Measurements from ENCODE around the gene ARF3.

ARF3 gene

GRCh38 chr12:48957141-48958048 lies at the start of gene ARF3:
ARF3 (minus strand) TSS chr12:48957487; CDS start chr12:48941095, 16,392 bp downstream.
- Histone ChIP-seq H3K36me3 (ENCODE audit: insufficient read depth, low read length) (peaks cover 9% of the 10 kb centered on the region), H3K9ac (ENCODE audit: low read depth, low read length) (peak within 1 kb of the TSS; percentile 95), H3K4me1 (ENCODE audit: insufficient read depth, low read length) (peaks cover 13% of the 10 kb centered on the region), H3K9me3 (ENCODE audit: control insufficient read depth, insufficient read depth, low read length) (no peaks in the 10 kb centered on the region)

GRCh38 chr12:49000346-49000745 lies 43.1 kb upstream of the ARF3 start:
- Histone ChIP-seq H3K36me3 (ENCODE audit: insufficient read depth, low read length) (no peaks in the 10 kb centered on the region; the same call in 1 of the 2 replicates), H3K9ac (ENCODE audit: low read depth, low read length) (no peak overlapping the region), H3K9me3 (ENCODE audit: control insufficient read depth, insufficient read depth, low read length) (no peaks in the 10 kb centered on the region), H3K4me1 (ENCODE audit: insufficient read depth, low read length) (no peaks in the 10 kb centered on the region; the same call in 1 of the 2 replicates)

GRCh38 chr12:48999371-49000131 lies 42.3 kb upstream of the ARF3 start, which contains the start of gene DDN:
DDN (minus strand) TSS chr12:48999375; CDS start chr12:48999287, 88 bp downstream.
- Histone ChIP-seq H3K36me3 (ENCODE audit: insufficient read depth, low read length) (no peaks in the 10 kb centered on the region; the same call in 1 of the 2 replicates), H3K9me3 (ENCODE audit: control insufficient read depth, insufficient read depth, low read length) (no peaks in the 10 kb centered on the region), H3K4me1 (ENCODE audit: insufficient read depth, low read length) (no peaks in the 10 kb centered on the region; the same call in 1 of the 2 replicates), H3K9ac (ENCODE audit: low read depth, low read length) (peak within 1 kb of the TSS; percentile 68; the same call in 1 of the 2 replicates)

- H3K9me3 ChIP-seq (ENCODE audit: control insufficient read depth, insufficient read depth, low read length) = no peaks in the 10 kb centered on the region
- peaks cover 6% of the 10 kb centered on the region; the same call in 1 of the 2 replicates for H3K4me1 ChIP-seq (ENCODE audit: insufficient read depth, low read length)
- no peaks in the 10 kb centered on the region; the same call in 1 of the 2 replicates for H3K36me3 ChIP-seq (ENCODE audit: insufficient read depth, low read length)
- H3K9ac ChIP-seq (ENCODE audit: low read depth, low read length) = peak overlapping the region; percentile 68; the same call in 1 of the 2 replicates
Measured at GRCh38 chr12:48998497-48999353, 41.4 kb upstream of the ARF3 start.

- H3K36me3 ChIP-seq (ENCODE audit: insufficient read depth, low read length) = no peaks in the 10 kb centered on the region; the same call in 1 of the 2 replicates
- peak overlapping the region; percentile 68 for H3K9ac ChIP-seq (ENCODE audit: low read depth, low read length)
- peaks cover 7% of the 10 kb centered on the region; the same call in 1 of the 2 replicates for H3K4me1 ChIP-seq (ENCODE audit: insufficient read depth, low read length)
- no peaks in the 10 kb centered on the region for H3K9me3 ChIP-seq (ENCODE audit: control insufficient read depth, insufficient read depth, low read length)
Measured at GRCh38 chr12:48997719-48998496, 40.6 kb upstream of the ARF3 start.

- Histone ChIP-seq H3K9ac (ENCODE audit: low read depth, low read length) (peak overlapping the region; percentile 68), H3K36me3 (ENCODE audit: insufficient read depth, low read length) (no peaks in the 10 kb centered on the region), H3K4me1 (ENCODE audit: insufficient read depth, low read length) (peaks cover 7% of the 10 kb centered on the region; the same call in 1 of the 2 replicates), H3K9me3 (ENCODE audit: control insufficient read depth, insufficient read depth, low read length) (no peaks in the 10 kb centered on the region)
Measured at GRCh38 chr12:48996794-48997718, 39.8 kb upstream of the ARF3 start.

GRCh38 chr12:48995086-48995879 lies 38.0 kb upstream of the ARF3 start:
- Histone ChIP-seq H3K9me3 (ENCODE audit: control insufficient read depth, insufficient read depth, low read length) (no peaks in the 10 kb centered on the region), H3K4me1 (ENCODE audit: insufficient read depth, low read length) (peaks cover 19% of the 10 kb centered on the region), H3K9ac (ENCODE audit: low read depth, low read length) (peak overlapping the region; percentile 9; the same call in 1 of the 2 replicates), H3K36me3 (ENCODE audit: insufficient read depth, low read length) (no peaks in the 10 kb centered on the region)

- H3K9me3 ChIP-seq (ENCODE audit: control insufficient read depth, insufficient read depth, low read length) = no peaks in the 10 kb centered on the region
- H3K4me1 ChIP-seq (ENCODE audit: insufficient read depth, low read length) = peaks cover 19% of the 10 kb centered on the region
- H3K36me3 ChIP-seq (ENCODE audit: insufficient read depth, low read length) = no peaks in the 10 kb centered on the region
- H3K9ac ChIP-seq (ENCODE audit: low read depth, low read length) = peak overlapping the region; percentile 32; the same call in 1 of the 2 replicates
Measured at GRCh38 chr12:48994224-48995085, 37.2 kb upstream of the ARF3 start.

GRCh38 chr12:48993787-48994186 lies 36.5 kb upstream of the ARF3 start:
- Histone ChIP-seq H3K9ac (ENCODE audit: low read depth, low read length) (no peak overlapping the region), H3K4me1 (ENCODE audit: insufficient read depth, low read length) (peaks cover 19% of the 10 kb centered on the region), H3K9me3 (ENCODE audit: control insufficient read depth, insufficient read depth, low read length) (no peaks in the 10 kb centered on the region), H3K36me3 (ENCODE audit: insufficient read depth, low read length) (no peaks in the 10 kb centered on the region)

GRCh38 chr12:48991247-48992050 lies 34.2 kb upstream of the ARF3 start:
- no peaks in the 10 kb centered on the region for H3K36me3 ChIP-seq (ENCODE audit: insufficient read depth, low read length)
- no peak overlapping the region for H3K9ac ChIP-seq (ENCODE audit: low read depth, low read length)
- H3K4me1 ChIP-seq (ENCODE audit: insufficient read depth, low read length) = peaks cover 19% of the 10 kb centered on the region
- no peaks in the 10 kb centered on the region for H3K9me3 ChIP-seq (ENCODE audit: control insufficient read depth, insufficient read depth, low read length)
